ENCODE results near the gene F7.

Gene F7

DNA sequence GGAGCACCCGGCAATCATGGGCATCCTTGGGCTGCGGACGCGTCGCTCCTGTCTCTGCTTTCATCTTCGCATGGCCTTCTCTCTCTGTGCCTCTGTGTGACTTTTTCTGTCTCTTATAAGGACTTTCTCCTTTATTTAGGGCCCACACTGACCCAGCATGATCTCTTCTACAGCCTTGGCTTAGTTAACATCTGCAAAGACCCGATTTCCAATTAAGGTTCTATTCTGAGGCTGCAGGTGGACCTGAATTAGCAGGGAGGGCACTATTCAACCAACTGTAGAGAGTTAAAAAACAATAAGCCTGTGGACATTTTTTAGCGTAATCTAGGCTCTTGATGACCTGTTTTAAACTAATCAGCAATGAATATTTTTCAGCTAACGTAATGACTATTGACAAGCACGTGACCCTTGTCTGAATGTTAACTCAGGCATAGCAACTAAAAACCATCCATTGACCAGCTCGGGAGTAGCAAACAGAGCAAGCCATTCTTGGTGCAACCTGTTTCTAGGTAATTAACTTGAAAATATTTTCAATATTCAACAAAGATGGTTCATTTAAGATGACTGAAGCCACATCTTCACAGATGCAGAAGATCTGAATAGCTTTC lies 32.2 kb downstream of the F7 start:
- H3K4me1 ChIP-seq, result no peaks in the 10 kb centered on the region
- no peaks in the 10 kb centered on the region for H3K27me3 ChIP-seq
- H3K36me3 ChIP-seq, result no peaks in the 10 kb centered on the region
- TF ChIP-seq Cebpa-rat (IDR thresholded peaks at IDR 0.05), result no peak
- H3K4me2 ChIP-seq, result no peak overlapping the region
- H3K9me3 ChIP-seq (replicated peaks in 1 of 11), result peaks cover 0 to 10% (median 0%) of the 10 kb centered on the region in 11 experiments; a peak in 7 of 22 replicates
- H3K9ac ChIP-seq, result no peak overlapping the region
- H4K20me1 ChIP-seq, result no peaks in the 10 kb centered on the region
- H3K27ac ChIP-seq, result no peak overlapping the region
- H3K4me3 ChIP-seq, result no peak overlapping the region

DNA sequence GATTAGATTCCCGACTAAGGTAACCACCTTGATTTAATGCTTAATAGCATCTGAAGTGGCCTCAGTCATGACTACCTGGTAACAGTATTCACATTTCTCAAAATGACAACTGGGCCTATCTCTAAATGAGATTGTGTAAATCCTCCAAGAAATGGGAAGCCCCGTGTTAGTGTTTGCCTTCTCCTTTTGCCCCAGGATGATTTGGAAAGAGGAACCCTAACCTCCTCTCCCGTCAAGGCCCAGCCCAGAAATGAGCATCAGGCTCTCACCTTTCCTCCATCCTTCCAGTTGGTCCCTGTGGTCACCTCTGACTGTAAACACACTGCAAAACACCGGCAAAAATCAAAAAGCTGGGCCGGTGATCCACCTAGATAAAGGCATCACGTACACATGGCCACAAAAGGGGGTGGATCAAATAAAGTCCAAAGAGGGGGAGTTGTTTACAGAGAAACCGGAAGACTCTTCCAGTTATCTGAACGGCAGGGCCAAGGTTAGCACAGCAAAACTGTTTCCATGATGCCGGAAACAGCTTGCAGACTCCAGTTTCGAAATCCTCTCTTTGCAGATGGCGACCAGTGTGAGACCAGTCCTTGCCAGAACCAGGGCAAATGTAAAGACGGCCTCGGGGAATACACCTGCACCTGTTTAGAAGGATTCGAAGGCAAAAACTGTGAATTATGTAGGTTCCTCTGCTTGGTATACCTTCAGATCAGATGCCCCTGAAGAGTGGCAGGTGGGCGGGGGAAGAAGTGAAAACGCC lies 33.4 kb downstream of the F7 start:
- no peak overlapping the region for H3K9ac ChIP-seq
- TF ChIP-seq Cebpa-rat (IDR thresholded peaks at IDR 0.05), result no peak

DNA sequence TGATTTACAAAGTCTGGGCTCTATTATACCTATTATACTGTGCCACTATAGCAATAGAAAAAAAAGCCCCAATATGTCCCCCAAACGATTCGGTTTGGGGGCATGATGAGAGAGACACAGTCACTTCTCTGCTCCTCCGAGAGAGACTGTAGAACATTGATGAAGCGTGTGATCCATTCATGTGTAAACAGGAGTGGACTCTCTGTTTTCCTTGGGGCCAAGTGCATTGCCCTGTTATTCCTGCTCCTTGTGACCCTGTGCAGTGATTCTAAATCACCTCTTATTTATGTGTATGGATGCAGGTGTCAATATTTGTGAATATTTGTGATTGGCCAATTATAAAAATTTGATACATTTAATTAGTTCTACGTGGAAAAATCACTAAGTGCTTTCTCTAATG lies 34.0 kb downstream of the F7 start:
- H3K4me2 ChIP-seq, result no peak overlapping the region
- H4K20me1 ChIP-seq, result no peaks in the 10 kb centered on the region
- H3K9ac ChIP-seq, result no peak overlapping the region
- no peak overlapping the region for H3K4me3 ChIP-seq
- TF ChIP-seq Cebpa-rat (IDR thresholded peaks at IDR 0.05), result no peak
- H3K36me3 ChIP-seq, result no peaks in the 10 kb centered on the region
- H3K27me3 ChIP-seq, result no peaks in the 10 kb centered on the region
- no peaks in the 10 kb centered on the region for H3K4me1 ChIP-seq
- H3K9me3 ChIP-seq (replicated peaks in 1 of 11), result peaks cover 0 to under 1% (median 0%) of the 10 kb centered on the region in 11 experiments; a peak in 3 of 22 replicates
- no peak overlapping the region for H3K27ac ChIP-seq

More for the DNA sequence above, 33.4 kb downstream of the F7 start:
- Histone ChIP-seq H3K4me3 (no peak overlapping the region), H4K20me1 (no peaks in the 10 kb centered on the region), H3K27me3 (no peaks in the 10 kb centered on the region), H3K4me2 (no peak overlapping the region), H3K27ac (no peak overlapping the region), H3K9me3 (replicated peaks in 1 of 11) (peaks cover 0 to 6% (median 0%) of the 10 kb centered on the region in 11 experiments; a peak in 7 of 22 replicates), H3K4me1 (no peaks in the 10 kb centered on the region), H3K36me3 (no peaks in the 10 kb centered on the region)

DNA sequence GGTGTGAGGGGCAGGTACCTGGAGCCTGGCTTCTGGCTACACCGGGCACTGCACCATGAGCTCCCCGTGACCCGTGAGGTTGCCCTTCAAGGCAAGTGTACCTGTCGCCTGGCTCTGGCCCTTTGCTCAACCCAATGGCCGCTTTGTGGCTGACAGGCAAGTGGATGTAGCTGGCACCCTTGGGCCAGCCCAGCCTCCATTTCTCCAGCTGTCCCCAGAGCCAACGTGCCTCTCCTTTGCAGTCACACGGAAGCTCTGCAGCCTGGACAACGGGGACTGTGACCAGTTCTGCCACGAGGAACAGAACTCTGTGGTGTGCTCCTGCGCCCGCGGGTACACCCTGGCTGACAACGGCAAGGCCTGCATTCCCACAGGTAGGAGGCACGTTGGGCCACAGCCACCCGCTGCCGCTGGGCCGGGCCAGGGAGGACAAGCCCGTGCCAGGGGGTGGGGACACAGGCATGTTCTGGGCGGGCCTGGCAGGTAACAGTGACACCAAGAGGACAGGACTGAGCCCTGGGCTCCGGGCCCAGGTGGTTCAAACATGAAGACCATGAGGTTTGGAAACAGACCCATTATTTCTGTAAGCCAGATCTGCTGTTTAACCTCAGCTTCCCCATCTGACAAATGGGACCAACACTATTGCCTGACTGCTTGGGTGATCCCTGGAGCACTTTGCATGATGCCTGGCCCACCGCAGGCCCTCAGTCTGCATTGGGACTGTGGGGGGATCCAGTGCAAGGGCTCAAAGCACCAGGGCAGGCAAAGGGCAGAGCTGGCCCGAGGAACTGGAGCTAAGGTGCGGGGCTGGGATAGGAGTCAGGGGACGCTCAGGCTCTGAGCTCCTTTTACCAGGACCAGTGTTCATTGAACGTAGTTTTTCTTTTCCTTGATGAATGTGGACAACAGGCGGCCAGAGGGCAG lies 35.3 kb downstream of the F7 start:
- no peak overlapping the region for H3K4me2 ChIP-seq
- no peak overlapping the region for H3K9ac ChIP-seq
- H4K20me1 ChIP-seq, result no peaks in the 10 kb centered on the region
- H3K9me3 ChIP-seq (replicated peaks in 1 of 11), result peaks cover 0 to 6% (median 0%) of the 10 kb centered on the region in 11 experiments; a peak in 4 of 22 replicates
- no peak overlapping the region for H3K27ac ChIP-seq
- H3K4me3 ChIP-seq, result no peak overlapping the region
- TF ChIP-seq Cebpa-rat (IDR thresholded peaks at IDR 0.05), result no peak
- H3K27me3 ChIP-seq, result no peaks in the 10 kb centered on the region
- no peaks in the 10 kb centered on the region for H3K36me3 ChIP-seq
- no peaks in the 10 kb centered on the region for H3K4me1 ChIP-seq

DNA sequence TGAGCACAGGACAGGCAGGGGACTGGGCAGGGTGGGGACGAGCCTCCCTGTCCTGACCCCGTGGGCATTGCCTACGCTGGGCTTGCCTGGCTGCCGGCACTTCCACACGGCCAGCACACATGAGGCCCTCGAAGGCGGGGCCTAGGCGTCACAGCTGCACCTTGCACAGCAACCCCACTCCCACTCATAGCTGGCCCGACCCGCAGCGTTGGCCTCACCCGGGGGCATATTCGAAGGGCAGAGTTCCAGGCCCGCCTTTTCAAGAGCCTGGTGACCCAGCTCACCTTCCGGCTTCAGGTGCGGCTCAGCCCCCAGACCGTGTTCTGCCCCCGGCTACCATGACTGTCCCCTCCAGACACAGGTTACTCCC lies 36.0 kb downstream of the F7 start:
- H3K27me3 ChIP-seq, result no peaks in the 10 kb centered on the region
- H3K4me2 ChIP-seq, result no peak overlapping the region
- no peak overlapping the region for H3K9ac ChIP-seq
- peaks cover 0 to 8% (median 0%) of the 10 kb centered on the region in 11 experiments; a peak in 4 of 22 replicates for H3K9me3 ChIP-seq (replicated peaks in 1 of 11)
- H3K4me3 ChIP-seq, result no peak overlapping the region
- H3K4me1 ChIP-seq, result peaks cover 0 to 3% (median 0%) of the 10 kb centered on the region in 10 experiments; a peak in 2 of 20 replicates
- no peak for TF ChIP-seq Cebpa-rat (IDR thresholded peaks at IDR 0.05)
- no peak overlapping the region for H3K27ac ChIP-seq
- H4K20me1 ChIP-seq, result no peaks in the 10 kb centered on the region
- no peaks in the 10 kb centered on the region for H3K36me3 ChIP-seq

DNA sequence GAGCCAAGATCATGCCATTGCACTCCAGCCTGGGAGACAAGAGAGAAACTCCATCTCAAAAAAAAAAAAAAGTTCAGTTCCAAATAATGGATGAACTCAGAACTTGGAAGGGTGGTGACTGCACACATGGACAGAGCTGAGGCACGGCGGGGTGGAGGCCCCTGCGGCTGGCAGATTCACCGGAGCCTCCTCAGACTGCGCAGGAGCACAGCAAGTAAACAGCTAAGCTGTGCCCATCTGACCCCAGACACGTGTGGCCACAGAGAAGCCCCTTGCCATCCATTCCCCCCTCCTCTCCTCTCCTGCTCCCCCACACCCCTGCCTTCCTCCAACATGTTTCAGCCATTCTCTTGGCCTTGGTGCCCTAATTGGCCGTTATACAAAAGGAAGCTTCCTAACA lies 37.3 kb downstream of the F7 start:
- no peaks in the 10 kb centered on the region for H4K20me1 ChIP-seq
- H3K36me3 ChIP-seq, result no peaks in the 10 kb centered on the region
- TF ChIP-seq Cebpa-rat (IDR thresholded peaks at IDR 0.05), result no peak
- H3K4me3 ChIP-seq, result no peak overlapping the region
- peaks cover 0 to 8% (median 0%) of the 10 kb centered on the region in 11 experiments; a peak in 4 of 22 replicates for H3K9me3 ChIP-seq (replicated peaks in 1 of 11)
- peaks cover 0 to 6% (median 0%) of the 10 kb centered on the region in 10 experiments; a peak in 2 of 20 replicates for H3K4me1 ChIP-seq
- H3K9ac ChIP-seq, result no peak overlapping the region
- H3K27me3 ChIP-seq, result no peaks in the 10 kb centered on the region
- no peak overlapping the region for H3K27ac ChIP-seq
- no peak overlapping the region for H3K4me2 ChIP-seq

DNA sequence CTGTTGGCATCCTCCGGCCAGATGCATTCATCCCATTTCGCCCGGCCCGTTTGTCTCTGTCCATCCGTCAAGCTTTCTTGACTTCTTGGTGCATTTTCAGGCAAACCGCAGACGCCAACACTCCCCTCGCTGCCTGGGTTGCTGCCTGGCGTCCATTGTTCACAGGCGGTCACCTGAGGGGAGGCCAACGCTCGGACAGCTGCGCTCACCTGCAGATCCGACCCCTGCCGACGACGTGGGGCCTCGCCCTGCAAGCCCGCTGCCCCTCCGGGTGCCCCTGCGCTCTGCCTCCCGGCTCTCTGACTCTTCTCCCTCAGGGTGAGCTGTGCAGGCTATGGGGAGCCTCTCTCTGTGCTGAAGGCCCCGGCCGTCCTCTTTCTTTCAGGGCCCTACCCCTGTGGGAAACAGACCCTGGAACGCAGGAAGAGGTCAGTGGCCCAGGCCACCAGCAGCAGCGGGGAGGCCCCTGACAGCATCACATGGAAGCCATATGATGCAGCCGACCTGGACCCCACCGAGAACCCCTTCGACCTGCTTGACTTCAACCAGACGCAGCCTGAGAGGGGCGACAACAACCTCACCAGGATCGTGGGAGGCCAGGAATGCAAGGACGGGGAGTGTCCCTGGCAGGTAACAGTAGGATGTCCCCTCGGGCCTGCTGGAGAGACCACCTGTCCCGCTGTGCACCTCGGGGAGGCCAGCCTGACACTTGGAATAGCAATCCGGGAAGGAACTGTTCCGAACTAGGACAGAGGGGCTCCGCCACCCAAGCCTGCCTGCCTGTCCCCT lies 38.1 kb downstream of the F7 start:
- Histone ChIP-seq H3K4me3 (no peak overlapping the region), H3K4me2 (no peak overlapping the region), H3K27me3 (no peaks in the 10 kb centered on the region), H3K36me3 (no peaks in the 10 kb centered on the region), H4K20me1 (no peaks in the 10 kb centered on the region), H3K4me1 (peaks cover 0 to 6% (median 0%) of the 10 kb centered on the region in 10 experiments; a peak in 2 of 20 replicates), H3K27ac (no peak overlapping the region), H3K9me3 (replicated peaks in 1 of 11) (peaks cover 0 to 8% (median 0%) of the 10 kb centered on the region in 11 experiments; a peak in 4 of 22 replicates), H3K9ac (no peak overlapping the region)
- no peak for TF ChIP-seq Cebpa-rat (IDR thresholded peaks at IDR 0.05)

DNA sequence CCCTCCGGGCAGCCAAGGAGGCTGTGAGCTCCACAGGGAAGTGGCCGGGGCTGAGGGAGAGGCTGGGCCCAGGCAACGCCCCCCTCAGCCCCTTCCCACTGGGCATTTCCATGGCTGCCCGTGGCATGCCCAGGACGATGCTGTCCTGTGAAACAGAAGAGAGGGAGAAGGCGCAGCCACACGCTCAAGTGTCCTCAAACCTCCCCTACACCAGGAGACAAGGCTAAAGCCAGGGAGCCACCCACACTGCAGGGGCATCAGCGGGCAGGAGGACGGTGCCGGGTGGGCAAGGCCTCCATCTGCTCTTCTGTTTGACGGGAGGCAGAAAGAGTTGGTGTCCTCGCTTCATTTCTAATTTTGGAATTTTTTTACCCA lies 38.7 kb downstream of the F7 start:
- H4K20me1 ChIP-seq, result no peaks in the 10 kb centered on the region; a peak in 1 of 22 replicates
- no peak overlapping the region for H3K9ac ChIP-seq
- peaks cover 0 to 8% (median 0%) of the 10 kb centered on the region in 11 experiments; a peak in 4 of 22 replicates for H3K9me3 ChIP-seq (replicated peaks in 1 of 11)
- peaks cover 0 to 6% (median 0%) of the 10 kb centered on the region in 10 experiments; a peak in 2 of 20 replicates for H3K4me1 ChIP-seq
- H3K4me3 ChIP-seq, result no peak overlapping the region
- no peak overlapping the region for H3K27ac ChIP-seq
- H3K36me3 ChIP-seq, result no peaks in the 10 kb centered on the region
- H3K27me3 ChIP-seq, result no peaks in the 10 kb centered on the region
- no peak overlapping the region for H3K4me2 ChIP-seq
- TF ChIP-seq Cebpa-rat (IDR thresholded peaks at IDR 0.05), result no peak

Data from BLaER1 treated with 17β-estradiol and CSF1 and Interleukin-3, amounts not matched to agents 10 nM and 100 nM (cell line).